Epithelial cell of esophagus (primary cell): Measurements from ENCODE around the gene CKAP2L.

ENCODE experiments used
- DNase-seq: peaks from one replicate; pipeline ENCODE4 v3.0.0; 2010; ENCODE audit warnings: low read depth
- H3K4me3 ChIP-seq: 2 replicates; pipeline ENCODE4 v1.5.1; 2011; ENCODE audit warnings: mild to moderate bottlenecking, low read length, control low read depth
- CTCF ChIP-seq: IDR thresholded peaks from 2 replicates; pipeline ENCODE4 v1.5.1; 2011; ENCODE audit warnings: low read depth, mild to moderate bottlenecking, low read length, control low read depth, inconsistent platforms; ENCODE audit not compliant: insufficient read depth; ENCODE audit errors: missing control alignments

CKAP2L gene

GRCh38 chr2:112760149-112760548 is 4.3 kb downstream of the CKAP2L start:
- TF ChIP-seq CTCF, result no peak
- no peak overlapping the region for H3K4me3 ChIP-seq
- DNase-seq, result no peak

- DNase-seq, result no peak
- TF ChIP-seq CTCF, result no peak
- no peak overlapping the region for H3K4me3 ChIP-seq
Measured at GRCh38 chr2:112758711-112759110, 5.7 kb downstream of the CKAP2L start.

GRCh38 chr2:112757265-112757664 is 7.1 kb downstream of the CKAP2L start:
- H3K4me3 ChIP-seq, result no peak overlapping the region
- TF ChIP-seq CTCF, result no peak
- DNase-seq, result peak; percentile 44

GRCh38 chr2:112756207-112756606 is 8.2 kb downstream of the CKAP2L start:
- TF ChIP-seq CTCF, result no peak
- no peak overlapping the region for H3K4me3 ChIP-seq
- no peak for DNase-seq

- no peak overlapping the region for H3K4me3 ChIP-seq
- no peak for TF ChIP-seq CTCF
- DNase-seq, result no peak
Measured at GRCh38 chr2:112755444-112755843, 9.0 kb downstream of the CKAP2L start.

GRCh38 chr2:112754564-112754963 is 9.8 kb downstream of the CKAP2L start:
- peak; percentile 39 for DNase-seq
- no peak for TF ChIP-seq CTCF
- H3K4me3 ChIP-seq, result no peak overlapping the region

- no peak for DNase-seq
- no peak overlapping the region for H3K4me3 ChIP-seq
- TF ChIP-seq CTCF, result no peak
Measured at GRCh38 chr2:112752667-112753066, 11.7 kb downstream of the CKAP2L start.
